GM18867 (cell line): ENCODE measurements around the gene RAPGEF4.

ENCODE experiments used
- ATAC-seq: cut with Tn5 transposase; IDR thresholded peaks from one replicate; pipeline ENCODE4 v1.9.1; 2021; ENCODE audit warnings: mild to moderate bottlenecking, moderate library complexity; ENCODE audit not compliant: unreplicated experiment

RAPGEF4 gene

DNA sequence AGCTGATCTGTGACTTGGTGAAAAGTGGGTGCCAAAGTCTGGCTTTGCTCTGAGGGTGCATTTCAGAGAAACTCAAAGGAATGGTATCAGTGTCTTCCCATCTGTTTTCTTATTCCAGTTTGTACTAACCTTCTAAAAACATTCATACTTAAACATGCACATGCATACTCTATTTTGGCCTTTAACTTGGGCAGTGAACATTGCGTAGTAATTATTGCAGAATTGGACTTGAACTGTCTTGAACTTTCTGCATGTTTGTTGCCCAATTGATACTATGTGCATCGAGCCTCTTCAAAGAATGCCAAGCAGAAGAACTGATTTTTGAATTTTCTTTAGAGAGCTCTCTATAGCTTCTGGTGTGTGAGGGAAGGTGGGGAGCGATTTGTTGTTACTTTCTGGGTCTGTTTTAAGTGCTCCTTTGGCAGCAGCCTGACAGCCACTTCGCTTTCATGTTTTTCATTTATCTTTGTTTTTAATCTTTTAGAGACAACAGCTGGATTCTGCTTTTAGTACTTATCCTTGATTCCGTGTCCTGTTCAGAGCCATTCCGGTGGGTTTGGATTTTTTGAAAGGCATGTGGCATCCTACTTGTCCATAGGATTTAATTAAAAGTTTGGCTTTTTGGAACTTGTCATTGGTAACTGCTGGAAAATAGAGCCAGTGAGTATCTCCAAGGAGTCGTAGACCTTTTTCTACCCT, 159.2 kb downstream of the RAPGEF4 start:
- ATAC-seq: no peak

DNA sequence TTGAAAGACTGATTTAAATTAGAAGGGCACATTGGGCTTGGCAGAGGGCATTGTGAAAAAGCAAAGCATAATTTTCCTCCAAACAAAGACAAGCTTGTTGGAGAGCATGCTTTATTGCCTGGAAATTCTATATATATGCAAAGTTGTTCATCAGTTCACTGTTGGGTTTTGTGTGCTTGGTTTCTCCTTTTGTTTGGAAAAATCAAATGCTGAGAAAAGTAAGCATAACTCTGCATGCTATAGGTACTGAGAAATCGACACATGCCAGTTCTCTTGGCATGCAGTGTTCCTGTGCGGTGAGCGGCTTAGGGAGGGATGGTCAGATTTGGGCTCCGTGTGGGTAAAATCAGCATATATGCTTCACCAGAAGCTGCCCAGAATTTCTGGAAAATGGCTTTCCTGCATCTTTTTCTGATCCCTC, 161.0 kb downstream of the RAPGEF4 start:
- no peak for ATAC-seq

DNA sequence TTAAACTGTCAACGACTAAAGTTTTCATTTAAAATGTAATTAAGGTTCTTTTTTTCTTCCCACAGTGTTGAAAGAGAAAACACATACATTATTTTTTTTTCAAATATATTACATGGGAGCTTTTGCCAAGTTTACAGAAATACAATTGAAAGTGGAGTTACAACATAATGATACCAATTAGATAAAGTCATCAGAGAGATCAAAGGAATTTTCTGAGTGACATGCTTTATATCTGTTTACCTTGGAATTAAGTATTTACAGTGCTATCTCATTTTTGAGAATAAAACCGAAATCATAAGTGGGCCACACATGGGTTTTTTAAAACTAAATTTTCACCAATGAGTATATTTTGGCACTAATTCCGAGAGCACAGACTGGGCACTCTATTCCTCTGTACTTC, 165.2 kb downstream of the RAPGEF4 start:
- ATAC-seq: no peak

DNA sequence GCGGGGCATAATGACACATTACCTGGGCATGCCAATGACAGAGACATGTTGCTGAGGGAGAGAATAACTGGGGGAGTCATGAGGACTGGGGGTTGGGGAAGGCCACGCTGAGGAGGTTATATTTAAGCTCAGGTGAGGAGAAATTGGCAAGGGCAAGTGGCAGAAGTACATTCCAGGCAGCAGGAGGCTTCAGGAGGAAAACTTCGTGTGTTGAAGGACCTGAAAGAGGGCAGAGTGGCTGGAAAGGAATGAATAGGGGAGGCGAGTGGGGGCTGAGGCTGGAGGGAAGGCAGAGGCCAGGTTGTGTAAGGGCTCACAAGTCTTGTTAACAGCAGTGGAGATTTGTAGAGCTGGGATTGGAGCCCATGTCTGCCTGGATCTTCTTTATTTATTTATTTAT, 166.3 kb downstream of the RAPGEF4 start:
- no peak for ATAC-seq

DNA sequence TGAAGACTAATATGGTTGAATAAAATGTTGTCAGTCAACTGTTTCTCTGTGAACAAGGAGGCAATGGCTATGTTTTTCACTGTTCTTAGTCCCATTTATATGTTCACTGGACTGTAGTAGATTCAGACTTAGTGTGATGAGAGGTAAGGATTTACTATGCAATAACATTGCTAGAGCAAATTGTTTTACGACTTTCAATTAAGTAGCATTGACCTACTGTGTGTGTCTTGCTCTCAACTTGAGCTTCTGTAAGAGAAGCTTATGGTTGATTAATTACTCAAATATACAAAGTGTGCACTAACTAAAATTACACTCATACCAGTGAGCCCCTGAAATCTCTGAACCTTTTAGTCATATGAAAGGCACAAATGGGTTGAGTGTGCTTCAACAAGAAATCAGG, 168.6 kb downstream of the RAPGEF4 start:
- no peak for ATAC-seq

DNA sequence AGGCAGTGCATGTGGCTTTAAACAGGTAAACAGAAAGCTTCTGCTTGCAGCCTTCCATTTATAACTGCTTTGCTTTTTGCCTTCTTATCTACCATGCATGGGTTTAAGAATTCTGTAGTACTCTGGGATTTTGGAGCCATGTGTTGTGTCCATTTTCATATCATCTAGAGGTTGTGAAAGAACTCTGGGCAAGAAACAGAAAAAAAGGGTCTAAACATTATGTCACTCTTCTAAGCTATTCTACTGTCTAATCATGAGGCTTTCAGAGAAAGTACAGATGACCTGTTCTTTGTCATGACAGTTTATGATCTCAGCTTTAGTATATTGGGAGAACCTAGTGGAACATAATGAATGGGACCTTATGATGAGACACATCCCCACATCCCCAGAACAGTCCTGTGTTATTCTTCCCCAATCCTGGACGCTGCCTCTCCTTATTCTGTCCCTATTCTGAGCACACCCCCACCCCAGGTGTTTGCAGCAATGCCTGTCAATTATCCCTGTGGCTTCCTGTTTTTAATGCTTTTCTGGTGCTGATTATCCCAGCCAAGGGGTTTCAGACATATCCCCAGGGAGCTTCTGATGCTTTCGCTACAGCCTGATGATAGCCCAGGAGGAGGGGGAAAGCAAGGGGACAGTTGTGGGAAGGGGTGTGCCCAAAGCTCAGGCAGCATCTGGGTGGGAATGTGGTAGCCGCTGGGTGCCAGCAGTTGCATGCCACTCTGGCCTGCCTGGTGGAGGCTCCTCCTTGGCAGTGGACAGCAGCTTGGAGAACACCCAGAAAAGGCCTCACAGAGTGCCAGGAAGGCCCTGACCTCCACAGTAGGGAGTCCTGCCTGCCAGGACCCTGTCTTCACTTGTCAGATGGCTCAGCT, 170.5 kb downstream of the RAPGEF4 start:
- ATAC-seq: no peak

DNA sequence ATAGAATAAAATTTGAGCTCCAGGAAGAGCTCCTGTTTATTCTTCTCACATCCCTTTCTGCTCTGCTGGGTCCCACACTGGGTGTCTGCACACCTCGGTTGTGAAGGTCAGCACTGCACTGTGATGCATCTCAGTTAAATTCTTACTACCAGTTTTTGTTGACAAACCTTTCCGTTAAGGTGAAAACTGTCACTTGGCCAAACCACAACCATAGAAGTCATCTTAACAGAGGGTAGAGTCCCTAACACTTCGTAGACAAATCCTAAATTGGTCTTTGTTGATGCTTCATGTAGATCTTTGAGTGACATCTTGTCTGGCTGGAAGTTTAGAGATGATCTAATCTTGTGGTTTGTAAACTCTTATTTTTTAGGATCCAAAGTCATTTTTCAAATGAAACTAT, 172.6 kb downstream of the RAPGEF4 start:
- ATAC-seq: no peak

DNA sequence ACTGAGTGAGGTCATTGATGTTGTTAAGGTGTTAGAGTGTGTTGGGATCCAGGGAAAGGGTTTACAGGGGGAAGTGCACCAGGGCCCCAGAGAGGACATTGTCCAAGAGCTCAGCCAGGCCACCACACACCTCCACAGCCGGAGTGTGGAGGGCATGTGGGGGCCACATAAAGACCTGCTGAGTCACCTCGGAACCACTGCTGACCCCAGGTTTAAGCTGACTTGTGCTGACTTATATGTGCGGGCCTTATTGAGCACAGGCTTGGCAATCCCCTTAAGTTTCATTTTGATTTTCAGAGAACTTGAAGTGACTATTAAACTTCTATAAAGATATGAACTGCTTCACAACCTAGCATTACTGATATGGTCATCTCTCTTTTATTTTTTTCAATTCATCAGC, 173.8 kb downstream of the RAPGEF4 start:
- peak; percentile 45 for ATAC-seq

DNA sequence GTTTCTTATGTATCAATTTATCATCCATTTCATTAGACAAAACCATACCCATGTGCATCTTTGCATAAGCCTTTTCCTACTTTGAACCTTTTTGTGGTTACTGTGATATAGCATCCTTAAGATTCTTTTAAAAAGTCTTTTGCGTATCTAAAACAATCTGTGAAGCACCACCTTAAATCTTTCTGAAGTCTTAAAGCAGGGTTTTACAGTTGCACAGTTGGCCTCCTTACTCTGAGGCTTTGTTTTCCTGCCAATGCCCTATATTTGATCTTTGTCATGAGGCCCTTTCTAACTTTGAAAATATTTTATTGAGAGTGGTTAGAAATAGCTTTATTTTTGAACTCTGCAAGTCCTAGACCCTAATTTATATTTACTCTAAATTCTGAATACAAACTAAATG, 176.6 kb downstream of the RAPGEF4 start:
- ATAC-seq: no peak

DNA sequence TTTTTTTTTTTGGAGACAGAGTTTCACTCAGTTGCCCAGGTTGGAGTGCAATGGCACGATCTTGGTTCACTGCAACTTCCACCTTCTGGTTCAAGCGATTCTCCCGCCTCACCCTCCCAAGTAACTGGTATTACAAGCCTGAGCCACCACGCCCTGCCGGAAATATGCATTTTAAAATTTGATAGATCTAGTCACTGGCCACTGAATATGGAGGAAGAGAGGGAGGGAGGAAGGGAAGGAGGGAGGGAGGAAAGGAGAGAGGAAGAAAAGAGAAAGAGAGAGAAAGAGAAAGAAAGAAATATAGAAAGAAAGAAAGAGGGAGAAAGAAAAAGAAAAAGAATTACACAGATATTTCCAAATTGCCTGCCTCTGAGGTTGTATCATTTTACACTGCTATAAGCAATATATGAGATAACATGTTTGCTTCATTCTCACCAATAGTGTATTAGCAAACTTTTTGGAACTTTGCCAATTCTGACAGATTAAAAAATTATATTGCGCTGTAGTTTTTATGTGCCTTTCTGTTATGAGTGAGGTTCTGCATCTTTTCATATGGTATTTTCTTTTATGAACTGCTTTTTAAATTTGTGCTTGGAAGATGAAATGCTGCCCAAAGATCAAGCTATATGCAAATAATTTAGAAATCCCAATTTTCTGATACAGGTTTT, 178.8 kb downstream of the RAPGEF4 start:
- ATAC-seq: no peak

DNA sequence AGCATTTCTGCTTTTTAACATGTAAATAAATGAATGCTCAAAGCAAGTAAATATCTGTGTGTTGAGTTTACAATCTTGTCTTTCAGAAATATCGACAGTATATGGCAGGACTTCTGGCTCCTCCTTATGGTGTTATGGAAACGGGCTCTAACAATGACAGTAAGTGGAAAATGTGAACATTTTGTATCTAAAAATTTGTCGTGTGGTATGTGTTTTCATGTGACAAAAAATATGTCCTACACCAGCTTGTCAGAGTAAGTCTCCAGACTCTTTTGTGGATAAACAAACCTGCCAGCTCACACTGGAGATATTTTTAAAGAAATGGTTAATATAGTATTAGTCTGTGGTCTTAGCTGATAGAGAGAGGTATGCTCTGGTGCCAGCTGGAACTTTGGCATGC, 182.1 kb downstream of the RAPGEF4 start:
- no peak for ATAC-seq

DNA sequence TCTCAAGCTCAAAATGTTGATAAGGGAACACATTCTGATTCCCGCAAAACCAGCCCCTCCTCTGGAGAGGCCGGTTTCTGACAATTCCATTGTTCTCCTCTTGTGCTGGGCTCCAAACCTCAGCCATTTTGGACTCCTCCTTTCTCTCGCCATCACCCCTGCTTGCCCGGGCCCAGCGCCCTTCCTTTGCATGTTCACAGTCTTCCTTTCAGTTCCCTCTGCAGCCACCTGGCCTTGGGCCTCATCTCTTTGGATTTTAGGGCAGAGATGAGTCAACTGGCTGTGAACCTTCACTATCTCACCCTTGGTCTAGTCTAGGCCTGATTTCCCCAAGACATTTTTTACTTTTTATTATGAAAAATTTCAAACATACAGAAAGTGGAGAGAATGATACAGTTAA, 184.1 kb downstream of the RAPGEF4 start:
- peak; percentile 92 for ATAC-seq

DNA sequence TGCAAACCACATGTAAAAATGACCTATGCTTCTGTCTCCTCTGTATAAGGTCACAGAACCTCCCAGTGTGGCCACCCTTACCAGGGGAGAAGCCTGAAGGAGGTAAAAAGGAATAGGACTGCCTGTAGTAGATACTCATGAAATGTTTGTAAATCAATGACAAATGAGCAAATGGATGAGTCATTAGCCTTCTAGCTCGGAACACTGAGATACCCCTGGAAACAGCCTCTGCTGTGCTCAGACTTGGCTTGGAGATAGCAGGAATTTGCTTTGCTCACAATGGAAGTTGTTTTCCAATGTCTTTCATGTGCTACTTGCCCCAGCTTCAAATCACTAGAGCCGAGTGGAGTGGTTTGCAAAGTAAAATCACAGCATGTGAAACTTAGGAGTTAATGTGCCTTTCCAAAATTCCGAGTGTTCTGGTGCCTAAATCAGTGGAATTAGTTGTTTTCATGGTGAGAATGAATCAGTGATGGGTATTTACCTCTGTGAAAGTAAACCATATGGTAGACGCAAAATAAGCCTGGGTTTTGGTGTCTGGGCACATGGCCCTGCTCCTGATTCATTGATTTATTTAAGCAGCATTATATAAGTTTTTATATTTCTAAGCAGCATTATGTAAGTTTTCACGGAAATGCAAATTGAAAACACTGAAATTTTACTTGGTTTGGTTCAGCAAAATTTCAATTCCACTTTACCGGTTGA, 186.0 kb downstream of the RAPGEF4 start:
- ATAC-seq: no peak

DNA sequence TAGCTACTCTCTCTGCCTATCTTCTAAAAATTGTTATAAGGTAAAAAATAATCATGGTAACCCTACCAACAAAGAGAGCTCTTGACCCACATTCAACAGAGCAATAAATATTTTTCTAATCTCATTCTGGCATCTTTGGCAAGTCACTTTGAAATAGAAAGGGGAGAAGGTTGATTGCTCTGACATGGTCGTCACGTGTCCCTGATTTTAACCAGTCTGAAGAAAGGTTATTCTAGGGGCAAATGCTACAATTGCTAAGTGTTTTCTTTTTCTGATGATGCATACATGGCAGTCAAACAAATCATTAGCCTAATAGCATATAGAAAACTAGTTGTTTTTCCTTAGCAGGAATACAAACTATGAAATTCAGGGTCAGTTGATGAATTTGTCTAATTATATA, 186.7 kb downstream of the RAPGEF4 start:
- ATAC-seq: no peak

DNA sequence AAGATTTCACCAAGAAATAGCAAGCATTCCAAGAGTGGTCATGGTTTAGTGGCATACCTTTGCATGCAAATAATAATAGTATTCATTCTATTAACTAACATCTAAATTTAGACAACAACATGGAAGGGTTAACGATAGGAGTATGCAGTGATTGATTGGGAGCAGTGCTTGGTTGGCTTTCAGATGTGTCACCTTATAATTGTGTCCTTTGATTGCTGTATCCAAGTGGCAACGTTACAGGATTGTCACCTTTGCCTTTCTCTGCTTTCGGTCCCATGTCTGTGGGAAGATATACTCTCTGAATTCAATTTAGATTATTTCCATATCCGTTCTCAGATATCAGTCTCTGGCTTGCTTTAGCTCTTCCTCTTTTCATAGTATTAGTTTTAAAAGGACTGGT, 187.2 kb downstream of the RAPGEF4 start:
- ATAC-seq: no peak

DNA sequence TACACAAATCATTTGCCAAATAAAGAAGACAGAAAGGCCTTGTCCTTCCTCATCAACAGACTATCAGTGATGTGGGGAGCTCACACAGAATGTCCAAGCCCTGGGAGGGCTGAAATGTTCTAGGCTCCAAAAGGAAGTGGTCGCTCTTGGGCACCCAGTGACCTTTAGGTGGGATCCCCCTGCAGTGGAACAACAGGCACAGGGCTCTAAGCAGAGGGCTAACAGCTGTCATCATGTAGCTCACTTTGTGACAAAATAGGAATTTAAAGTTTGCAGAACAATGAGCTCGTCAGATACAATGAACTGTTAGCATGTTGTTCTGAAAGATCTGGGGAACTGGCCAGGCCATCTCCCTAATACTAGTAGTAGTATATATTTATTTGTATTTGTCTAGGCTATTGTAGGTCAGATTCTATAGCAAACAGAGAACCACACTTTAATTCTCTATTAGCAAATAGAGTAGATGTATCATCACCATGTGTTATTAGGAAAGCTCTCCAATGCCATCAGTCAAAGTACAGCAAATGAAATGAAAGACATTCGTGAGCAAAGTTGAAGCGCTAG, 188.5 kb downstream of the RAPGEF4 start:
- no peak for ATAC-seq

DNA sequence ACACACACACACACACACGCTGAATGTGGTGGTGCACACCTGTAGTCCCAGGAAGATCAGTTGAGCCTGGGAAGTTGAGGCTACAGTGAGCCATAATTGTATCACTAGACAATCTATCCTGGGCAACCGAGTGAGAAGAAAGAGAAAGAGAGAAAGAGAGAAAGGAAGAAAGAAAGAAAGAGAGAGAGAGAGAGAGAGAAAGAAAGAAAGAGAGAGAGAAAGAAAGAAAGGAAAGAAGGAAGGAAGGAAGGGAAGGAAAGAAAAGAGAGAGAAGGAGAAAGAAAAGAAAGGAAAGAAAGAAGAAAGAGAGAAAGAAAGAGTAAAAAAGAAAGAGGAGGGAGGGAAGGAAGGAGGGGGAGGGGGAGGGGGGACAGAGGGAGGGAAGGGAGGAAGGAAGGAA, 190.0 kb downstream of the RAPGEF4 start:
- ATAC-seq: no peak

DNA sequence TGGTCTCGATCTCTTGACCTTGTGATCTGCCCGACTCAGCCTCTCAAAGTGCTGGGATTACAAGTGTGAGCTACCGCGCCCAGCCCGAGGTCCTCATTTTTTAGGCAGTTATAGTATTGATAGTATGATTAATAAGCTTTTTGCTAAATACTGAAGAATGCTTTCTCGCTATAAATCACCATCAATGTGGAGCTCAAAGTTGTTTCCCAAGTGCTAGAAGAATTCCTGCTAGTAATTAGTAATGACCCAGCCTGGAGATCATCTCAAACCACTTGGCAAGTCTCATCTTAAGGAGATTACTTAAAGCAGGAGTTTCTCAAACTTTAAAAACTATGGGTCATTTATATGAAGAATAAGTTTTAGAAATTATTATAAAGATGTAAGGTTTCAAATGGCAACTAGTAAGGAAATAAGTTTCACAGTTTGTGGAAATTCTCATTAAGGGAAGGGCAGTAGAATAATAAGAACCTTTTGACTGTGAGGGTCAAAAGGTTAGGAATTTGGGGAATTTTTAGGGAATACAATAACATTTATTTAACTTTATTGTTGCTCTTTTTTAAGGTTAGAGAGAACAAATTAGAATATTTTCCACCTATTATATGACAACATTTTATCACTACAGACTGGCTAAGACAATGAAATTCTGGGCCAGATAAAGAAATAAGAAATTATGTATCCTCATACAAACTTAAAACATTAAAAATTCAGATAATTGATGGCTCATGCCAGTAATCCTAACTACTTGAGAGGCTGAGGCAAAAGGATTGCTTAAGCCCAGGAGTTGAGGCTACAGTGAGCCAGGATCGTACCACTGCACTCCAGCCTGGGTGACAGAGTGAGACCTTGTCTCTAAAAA, 191.4 kb downstream of the RAPGEF4 start:
- ATAC-seq: no peak

DNA sequence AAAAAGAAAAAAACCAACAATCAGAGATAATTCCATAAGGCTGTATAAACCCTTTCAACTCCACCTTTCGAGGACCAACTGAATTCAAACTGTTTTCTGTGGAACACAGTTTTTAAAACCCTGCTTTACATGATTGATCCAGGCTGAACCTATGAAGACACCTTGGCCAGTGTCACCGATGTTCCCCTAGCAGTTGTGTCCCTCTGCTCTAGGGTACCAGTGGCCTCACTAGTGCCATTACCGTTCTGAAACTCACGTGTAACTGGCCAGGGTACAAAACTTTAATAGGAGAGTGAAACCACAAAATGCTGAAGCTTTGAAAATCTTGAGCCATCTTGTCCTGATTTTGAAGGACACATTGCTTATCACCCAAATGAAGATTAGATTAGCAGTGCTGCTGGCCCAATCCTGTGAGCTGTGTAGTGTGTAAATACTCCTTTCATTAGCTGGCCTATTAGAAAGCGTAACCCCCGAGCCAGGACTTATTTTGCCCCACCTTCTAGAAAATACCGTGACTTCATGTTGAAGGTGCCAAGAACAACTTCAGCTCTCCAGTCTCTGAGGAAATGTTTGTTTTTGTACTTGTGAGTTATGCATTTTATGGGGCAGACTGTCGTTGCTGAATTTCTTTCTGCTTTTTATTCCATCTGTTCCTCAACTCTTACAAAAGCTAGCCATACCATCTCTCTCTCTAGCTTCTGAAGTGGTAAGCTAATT, 192.2 kb downstream of the RAPGEF4 start:
- no peak for ATAC-seq
